Ishikawa (cell line): Measurements from ENCODE around the gene STUM.

ENCODE experiments used
- CEBPB ChIP-seq: IDR thresholded peaks from 2 replicates; pipeline ENCODE4 v1.6.1; 2012
- CREB1 ChIP-seq: IDR thresholded peaks from 2 replicates; pipeline ENCODE4 v1.6.1; 2012; ENCODE audit warnings: low read depth
- EGR1 ChIP-seq: IDR thresholded peaks from 2 replicates; pipeline ENCODE4 v1.6.1; 2012
- EP300 ChIP-seq: IDR thresholded peaks from 2 replicates; pipeline ENCODE4 v1.6.1; 2012; ENCODE audit warnings: borderline replicate concordance
- FOXM1 ChIP-seq: IDR thresholded peaks from 2 replicates; pipeline ENCODE4 v1.6.1; 2012; ENCODE audit warnings: low read depth, borderline replicate concordance
- NFIC ChIP-seq: IDR thresholded peaks from 2 replicates; pipeline ENCODE4 v1.6.1; 2012
- RAD21 ChIP-seq: IDR thresholded peaks from 2 replicates; pipeline ENCODE4 v1.6.1; 2012; ENCODE audit warnings: low read depth
- TAF1 ChIP-seq: IDR thresholded peaks from 2 replicates; pipeline ENCODE4 v1.6.1; 2012; ENCODE audit warnings: low read depth, mild to moderate bottlenecking
- TCF12 ChIP-seq: IDR thresholded peaks from 2 replicates; pipeline ENCODE4 v1.6.1; 2012; ENCODE audit warnings: low read depth
- TEAD4 ChIP-seq: IDR thresholded peaks from 2 replicates; pipeline ENCODE4 v1.6.1; 2012
- YY1 ChIP-seq: IDR thresholded peaks from 2 replicates; pipeline ENCODE4 v1.6.1; 2012; ENCODE audit warnings: low read depth
- ZBTB7A ChIP-seq: IDR thresholded peaks from 2 replicates; pipeline ENCODE4 v1.6.1; 2012; ENCODE audit warnings: low read depth
- TF ChIP-seq, protein P1 (sequence below): IDR thresholded peaks from 2 replicates; pipeline ENCODE4 v1.6.1; 2012
- TF ChIP-seq, protein P2 (sequence below): IDR thresholded peaks from 2 replicates; pipeline ENCODE4 v1.6.1; 2012; ENCODE audit warnings: low read depth, mild to moderate bottlenecking
- TF ChIP-seq, protein P3 (sequence below): IDR thresholded peaks from 2 replicates; pipeline ENCODE4 v1.6.1; 2012

STUM gene

DNA sequence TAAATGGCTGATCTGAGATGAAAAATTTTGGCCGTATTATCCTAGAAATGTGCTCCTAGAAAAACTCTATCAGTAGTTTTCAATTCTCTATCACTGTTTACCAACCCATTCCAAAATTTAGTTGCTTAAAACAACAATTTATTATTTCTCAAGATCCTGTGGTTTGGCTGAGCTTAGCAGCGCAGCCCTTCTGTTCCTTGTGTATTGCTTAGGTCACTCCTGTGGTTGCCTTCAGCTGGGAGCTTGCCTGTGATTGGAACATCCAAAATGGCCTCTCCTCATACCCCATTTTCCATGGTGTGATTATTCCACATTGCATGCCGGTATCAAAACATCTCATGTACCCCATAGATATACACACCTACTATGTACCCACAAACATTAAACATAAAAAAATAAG lies 22.8 kb upstream of the STUM start:
- TF ChIP-seq CEBPB (no peak), NFIC (no peak), TAF1 (no peak), EGR1 (no peak), EP300 (no peak), ZBTB7A (no peak), CREB1 (no peak), YY1 (no peak)
- TF ChIP-seq, protein P1, sequence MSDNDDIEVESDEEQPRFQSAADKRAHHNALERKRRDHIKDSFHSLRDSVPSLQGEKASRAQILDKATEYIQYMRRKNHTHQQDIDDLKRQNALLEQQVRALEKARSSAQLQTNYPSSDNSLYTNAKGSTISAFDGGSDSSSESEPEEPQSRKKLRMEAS: no peak
- TF ChIP-seq, protein P2, sequence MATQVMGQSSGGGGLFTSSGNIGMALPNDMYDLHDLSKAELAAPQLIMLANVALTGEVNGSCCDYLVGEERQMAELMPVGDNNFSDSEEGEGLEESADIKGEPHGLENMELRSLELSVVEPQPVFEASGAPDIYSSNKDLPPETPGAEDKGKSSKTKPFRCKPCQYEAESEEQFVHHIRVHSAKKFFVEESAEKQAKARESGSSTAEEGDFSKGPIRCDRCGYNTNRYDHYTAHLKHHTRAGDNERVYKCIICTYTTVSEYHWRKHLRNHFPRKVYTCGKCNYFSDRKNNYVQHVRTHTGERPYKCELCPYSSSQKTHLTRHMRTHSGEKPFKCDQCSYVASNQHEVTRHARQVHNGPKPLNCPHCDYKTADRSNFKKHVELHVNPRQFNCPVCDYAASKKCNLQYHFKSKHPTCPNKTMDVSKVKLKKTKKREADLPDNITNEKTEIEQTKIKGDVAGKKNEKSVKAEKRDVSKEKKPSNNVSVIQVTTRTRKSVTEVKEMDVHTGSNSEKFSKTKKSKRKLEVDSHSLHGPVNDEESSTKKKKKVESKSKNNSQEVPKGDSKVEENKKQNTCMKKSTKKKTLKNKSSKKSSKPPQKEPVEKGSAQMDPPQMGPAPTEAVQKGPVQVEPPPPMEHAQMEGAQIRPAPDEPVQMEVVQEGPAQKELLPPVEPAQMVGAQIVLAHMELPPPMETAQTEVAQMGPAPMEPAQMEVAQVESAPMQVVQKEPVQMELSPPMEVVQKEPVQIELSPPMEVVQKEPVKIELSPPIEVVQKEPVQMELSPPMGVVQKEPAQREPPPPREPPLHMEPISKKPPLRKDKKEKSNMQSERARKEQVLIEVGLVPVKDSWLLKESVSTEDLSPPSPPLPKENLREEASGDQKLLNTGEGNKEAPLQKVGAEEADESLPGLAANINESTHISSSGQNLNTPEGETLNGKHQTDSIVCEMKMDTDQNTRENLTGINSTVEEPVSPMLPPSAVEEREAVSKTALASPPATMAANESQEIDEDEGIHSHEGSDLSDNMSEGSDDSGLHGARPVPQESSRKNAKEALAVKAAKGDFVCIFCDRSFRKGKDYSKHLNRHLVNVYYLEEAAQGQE: no peak

- TF ChIP-seq, protein P1: no peak
- no peak for TF ChIP-seq YY1
- TF ChIP-seq TEAD4: no peak
- no peak for TF ChIP-seq RAD21
- no peak for TF ChIP-seq CREB1
- no peak for TF ChIP-seq NFIC
- TF ChIP-seq, protein P2: no peak
- TF ChIP-seq TCF12: no peak
- TF ChIP-seq, protein P3, sequence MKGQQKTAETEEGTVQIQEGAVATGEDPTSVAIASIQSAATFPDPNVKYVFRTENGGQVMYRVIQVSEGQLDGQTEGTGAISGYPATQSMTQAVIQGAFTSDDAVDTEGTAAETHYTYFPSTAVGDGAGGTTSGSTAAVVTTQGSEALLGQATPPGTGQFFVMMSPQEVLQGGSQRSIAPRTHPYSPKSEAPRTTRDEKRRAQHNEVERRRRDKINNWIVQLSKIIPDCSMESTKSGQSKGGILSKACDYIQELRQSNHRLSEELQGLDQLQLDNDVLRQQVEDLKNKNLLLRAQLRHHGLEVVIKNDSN: no peak
- no peak for TF ChIP-seq EP300
- TF ChIP-seq TAF1: no peak
- no peak for TF ChIP-seq CEBPB
Measured at GRCh38 chr1:226526801-226527595, 21.6 kb upstream of the STUM start.

DNA sequence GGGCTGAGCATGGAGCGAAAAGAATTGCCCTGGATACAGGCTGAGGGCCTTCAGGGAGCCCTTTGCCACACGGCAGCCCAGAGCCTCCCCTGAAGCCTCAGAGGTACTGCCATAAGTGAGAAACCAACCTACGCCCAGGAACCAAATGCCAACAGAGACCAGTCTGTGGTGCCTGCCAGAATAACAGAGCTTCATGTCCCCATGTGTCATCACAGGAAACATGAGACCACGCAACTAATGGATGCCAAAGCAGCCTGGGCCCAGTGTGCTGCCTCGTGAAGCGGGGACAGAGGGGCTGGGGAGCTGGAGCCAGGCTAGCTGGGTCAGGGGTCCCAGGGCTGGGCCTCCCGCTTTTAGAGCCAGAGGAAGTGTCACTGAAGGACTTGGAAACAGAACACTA lies 18.7 kb upstream of the STUM start:
- TF ChIP-seq, protein P1: no peak
- TF ChIP-seq EGR1 (no peak), TCF12 (no peak), TAF1 (no peak), ZBTB7A (no peak), FOXM1 (no peak), EP300 (no peak), CREB1 (no peak), TEAD4 (no peak), CEBPB (no peak), NFIC (no peak), RAD21 (no peak)
- TF ChIP-seq, protein P3: no peak
- TF ChIP-seq, protein P2: no peak

- TF ChIP-seq NFIC: no peak
- no peak for TF ChIP-seq RAD21
- no peak for TF ChIP-seq FOXM1
- no peak for TF ChIP-seq CEBPB
- no peak for TF ChIP-seq EP300
- TF ChIP-seq TCF12: no peak
- TF ChIP-seq YY1: no peak
- no peak for TF ChIP-seq CREB1
- TF ChIP-seq ZBTB7A: no peak
- no peak for TF ChIP-seq EGR1
- TF ChIP-seq, protein P2: no peak
- TF ChIP-seq TAF1: no peak
- no peak for TF ChIP-seq TEAD4
- TF ChIP-seq, protein P3: no peak
- TF ChIP-seq, protein P1: no peak
Measured at GRCh38 chr1:226530591-226530990, 18.0 kb upstream of the STUM start.
